HG02840 (cell line): ENCODE measurements around the gene COL28A1.

Experiments used
- ATAC-seq: cut with Tn5 transposase; IDR thresholded peaks from one replicate; pipeline ENCODE4 v1.9.1; 2021; ENCODE audit warnings: mild to moderate bottlenecking, moderate library complexity, moderate number of reproducible peaks; ENCODE audit not compliant: unreplicated experiment, low FRiP score

The COL28A1 gene

DNA sequence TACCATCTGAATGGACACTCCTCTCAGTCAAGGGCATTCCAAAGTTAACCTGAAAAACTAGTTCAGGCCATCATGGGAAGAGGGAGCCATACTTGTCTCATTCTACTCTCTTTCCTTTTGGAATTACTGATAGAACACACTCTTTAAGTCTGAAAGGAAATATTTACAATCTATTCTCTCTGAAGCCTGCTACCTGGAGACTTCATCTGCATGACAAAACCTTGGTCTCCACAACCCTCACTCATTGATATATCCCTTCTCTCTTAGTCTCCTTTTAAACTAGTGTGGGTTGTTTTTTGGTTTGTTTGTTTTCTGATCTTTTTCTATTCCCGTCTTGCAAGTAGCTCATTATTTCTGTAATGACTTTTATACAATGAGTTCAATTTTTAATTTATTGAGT lies 183.8 kb downstream of the COL28A1 start:
- no peak for ATAC-seq

DNA sequence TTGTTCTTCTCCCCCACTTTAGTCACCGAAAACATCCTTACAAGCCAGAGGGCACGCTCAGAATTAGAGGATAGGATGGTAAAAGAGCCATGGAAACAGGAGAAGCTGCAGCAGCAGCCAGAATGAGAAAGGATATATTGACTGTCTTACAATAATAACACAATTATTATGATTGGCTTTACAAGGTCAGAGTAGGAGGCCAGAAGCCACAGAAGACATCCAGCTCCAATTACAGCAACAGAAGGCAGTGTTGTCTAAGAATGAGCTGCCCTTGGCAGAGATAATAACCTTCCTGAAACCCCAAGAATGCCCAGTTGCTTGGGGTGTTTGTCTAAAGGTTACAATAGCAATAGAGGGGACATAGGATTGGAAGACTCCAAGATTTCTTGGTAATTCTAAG lies 184.5 kb downstream of the COL28A1 start:
- ATAC-seq, result no peak

DNA sequence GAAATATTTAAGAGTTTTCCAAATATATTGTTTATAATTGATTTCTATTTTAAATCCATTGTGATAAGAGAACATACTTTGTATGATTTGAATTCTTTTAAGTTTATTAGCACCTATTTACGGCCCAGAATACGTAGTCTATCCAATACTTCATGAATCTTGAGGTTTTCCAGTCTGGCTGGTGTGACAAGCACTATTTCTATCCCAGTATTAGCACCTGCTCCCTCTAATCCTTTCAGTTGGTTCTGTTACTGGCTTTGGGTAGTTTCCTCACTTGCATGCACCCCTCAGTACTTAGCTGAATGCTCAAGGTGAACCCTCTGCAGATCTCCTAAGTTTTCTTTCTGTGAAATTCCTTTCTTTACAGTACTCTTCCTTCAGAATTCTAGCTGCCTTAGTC lies 186.5 kb downstream of the COL28A1 start:
- ATAC-seq, result no peak

DNA sequence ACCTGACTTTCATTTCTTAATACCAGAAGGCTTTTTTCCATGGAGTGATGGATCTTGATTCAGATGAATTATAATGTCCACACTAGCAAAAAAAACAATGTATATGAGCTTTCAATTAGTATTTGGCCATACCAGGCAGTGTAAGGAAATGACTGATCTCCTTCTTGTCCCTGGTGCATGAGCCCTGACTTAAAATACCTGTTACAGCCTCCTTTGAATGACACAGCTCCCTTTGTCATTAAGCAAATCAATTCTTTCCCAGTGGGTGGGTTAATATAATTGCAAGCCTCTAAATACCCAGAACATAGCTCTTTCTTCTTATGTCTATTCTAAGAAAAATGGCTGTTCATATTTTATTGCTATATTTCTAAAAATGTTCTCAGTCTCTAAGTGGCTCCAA lies 188.6 kb downstream of the COL28A1 start:
- ATAC-seq, result no peak

DNA sequence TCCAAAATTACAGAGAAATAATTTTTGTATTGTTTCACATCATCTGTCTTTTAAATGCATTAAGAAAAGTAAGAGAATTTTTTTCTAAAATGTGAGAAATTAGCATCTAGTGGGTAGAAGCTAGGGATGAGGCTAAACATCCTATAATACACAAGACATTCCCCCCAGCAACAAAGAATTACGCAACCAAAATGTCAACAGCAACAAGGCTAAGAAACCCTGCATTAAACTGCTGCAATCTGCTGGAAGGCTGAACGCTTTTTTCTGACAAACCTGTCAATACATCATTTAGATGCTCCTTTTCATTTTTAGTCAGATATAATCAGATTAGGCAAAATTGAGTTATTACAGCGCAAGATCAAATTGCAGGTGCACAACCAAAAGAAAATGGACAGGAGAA lies 191.1 kb downstream of the COL28A1 start:
- ATAC-seq, result no peak

DNA sequence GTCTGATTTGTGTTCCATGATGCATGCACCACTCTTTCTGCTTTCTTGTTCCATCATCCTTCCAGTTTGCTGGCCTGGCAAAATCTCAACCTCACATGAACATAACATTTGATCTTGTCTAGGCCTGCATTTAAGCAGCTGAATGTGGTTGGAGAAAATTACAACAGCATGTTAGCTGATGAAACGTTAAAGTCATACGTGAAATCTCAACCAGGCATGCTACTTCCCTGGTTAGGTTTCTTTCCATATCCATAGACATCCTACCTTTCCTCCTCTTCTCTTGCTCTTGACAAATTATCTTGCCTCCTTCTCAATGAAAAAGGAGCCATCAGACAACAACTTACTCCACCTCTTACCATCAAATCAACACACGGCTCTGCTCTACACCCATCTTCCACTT lies 199.8 kb downstream of the COL28A1 start:
- no peak for ATAC-seq

DNA sequence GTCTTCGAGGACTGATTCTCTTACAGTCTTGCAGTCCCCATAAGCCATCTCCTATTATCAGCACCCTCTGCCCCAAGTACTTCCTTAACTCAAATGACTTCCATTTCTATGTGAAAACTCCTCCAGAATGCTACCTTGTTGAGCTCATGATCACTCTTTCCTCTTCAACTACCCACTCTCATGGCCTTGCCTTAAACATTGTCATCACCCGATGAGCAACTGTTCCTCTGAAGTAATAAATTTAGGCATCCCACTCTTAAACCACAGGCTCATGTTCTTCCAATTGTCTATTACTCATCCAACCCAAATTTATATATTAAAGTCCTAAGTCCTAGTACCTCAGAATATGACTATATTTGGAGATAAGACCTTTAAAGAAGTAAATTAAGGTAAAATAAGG lies 200.5 kb downstream of the COL28A1 start:
- ATAC-seq, result no peak

DNA sequence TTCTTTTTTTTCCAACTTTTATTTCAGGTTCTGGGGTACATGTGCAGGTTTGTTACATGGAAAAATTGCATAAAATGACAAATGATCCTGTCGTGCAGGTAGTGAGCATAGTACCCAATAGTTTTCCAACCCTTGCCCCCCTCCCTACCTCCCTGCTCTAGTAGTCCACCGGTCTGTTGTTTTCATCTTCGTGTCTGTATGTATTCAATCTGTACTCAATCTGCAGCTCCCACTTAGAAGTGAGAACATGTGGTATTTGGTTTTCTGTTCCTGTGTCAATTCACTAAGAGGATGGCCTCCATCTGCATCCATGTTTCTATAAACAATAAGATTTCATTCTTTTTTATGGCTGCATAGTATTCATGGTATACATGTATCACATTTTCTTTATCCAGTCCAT lies 202.1 kb downstream of the COL28A1 start:
- ATAC-seq, result no peak

DNA sequence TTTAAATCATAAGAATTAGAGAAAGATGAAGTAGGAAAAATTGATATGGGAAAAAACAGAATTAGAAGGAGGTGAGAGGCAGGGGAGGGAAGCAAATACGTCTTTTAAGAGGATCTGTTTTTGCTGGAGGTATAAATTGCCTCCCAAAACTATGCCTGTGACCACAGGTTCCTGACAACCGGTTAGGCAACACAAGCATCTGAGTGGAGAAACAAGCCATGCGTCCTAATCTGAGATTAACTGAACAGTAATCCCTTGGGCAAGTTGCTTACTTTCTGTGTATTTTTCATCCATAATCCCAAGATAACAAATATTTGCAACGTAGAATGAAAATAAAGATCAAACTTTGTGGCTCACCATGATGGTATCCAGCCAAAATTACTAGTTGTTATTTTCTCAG lies 204.2 kb downstream of the COL28A1 start:
- ATAC-seq, result no peak

DNA sequence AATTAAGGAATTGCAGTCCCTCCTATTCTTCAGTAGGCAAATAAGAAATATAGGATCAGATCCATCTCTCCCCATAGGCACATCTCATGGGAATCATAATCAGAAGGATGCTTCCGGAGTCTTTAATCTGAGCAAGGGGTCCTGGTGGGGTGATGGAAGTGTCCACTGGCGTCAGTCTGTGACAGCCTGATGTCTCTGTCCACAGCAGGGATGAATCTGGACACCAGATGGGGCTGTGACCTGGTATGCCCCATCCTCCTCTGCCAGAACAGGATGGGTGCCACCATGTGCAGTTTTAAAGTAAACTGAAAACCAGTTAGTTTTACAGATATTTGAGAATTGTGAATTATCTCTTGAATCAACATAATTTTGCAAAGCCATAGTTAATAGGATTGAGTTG lies 204.7 kb downstream of the COL28A1 start:
- ATAC-seq, result no peak

DNA sequence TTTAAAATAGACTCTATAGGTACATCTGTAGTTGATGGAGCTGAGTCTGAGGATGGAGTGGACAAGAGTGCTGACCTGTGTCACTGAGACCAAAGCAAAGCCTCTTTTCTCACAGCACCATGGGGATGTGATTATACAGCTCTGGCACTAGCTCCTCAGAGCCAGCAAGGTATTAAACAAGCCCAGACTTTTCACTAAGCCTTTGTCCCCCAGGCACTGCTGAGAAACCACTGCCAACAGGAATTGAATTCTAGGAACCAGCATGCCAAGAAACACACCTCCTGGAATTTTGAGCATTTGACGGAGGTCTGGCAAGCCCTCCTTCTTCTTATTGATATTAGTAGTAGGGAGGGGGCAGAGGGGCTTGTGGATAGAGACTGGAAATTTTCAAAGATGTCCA lies 206.3 kb downstream of the COL28A1 start:
- no peak for ATAC-seq

DNA sequence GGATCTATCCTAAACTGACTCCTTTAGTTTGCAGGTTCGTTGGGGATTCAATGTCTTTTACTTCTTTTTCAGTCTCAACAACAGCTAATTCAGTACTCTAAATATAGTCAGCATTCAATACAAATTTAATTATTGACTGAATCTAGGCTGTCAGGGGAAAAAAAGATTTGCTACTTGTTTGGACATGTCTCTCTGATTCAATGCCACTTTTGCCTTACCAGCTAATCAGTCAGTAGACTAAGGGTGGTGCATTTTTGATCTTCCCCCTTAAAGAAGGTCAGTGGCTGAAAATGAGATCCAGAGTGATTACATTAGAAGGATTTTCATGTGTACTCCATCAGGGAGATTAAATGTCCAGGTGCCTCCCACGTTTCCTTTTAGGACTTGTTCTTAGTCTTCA lies 208.2 kb downstream of the COL28A1 start:
- ATAC-seq, result no peak

DNA sequence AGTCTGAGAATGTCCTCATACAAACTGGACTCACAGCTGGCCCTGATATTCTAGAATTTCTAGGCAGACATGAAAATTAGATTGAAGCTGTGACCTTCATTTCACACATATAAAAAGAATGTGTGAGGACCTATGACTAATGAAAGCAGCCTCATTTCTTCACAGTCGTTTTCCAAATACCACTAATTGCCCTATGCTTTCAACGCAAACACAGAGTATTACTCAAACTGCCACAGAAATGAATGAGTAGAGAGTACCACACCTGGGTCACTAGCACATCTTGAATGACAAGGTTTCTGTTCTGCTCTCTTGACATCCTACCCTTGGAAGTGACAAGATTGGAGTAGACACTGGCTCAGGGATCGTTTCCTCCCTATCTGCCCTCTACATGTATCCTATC lies 211.0 kb downstream of the COL28A1 start:
- ATAC-seq, result no peak

DNA sequence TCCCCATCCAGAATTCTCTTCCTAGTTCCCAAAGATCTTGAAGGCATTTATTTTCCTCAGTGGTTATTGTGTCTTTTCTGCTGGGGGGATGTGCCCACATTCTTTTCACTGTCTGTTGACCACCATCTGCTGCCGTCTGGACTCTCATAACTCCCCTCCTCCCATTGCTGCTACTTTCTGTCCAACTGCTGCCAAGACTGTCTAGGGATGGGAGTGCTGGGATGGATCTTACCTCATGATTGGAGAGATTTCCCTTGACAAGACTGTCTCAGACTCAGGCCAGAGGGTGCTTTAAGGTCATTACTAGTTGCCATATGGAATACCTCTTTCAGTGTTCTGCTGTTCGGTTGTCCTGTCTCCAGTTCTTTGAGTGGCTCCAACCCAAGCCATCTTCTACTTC lies 211.8 kb downstream of the COL28A1 start:
- ATAC-seq, result no peak

DNA sequence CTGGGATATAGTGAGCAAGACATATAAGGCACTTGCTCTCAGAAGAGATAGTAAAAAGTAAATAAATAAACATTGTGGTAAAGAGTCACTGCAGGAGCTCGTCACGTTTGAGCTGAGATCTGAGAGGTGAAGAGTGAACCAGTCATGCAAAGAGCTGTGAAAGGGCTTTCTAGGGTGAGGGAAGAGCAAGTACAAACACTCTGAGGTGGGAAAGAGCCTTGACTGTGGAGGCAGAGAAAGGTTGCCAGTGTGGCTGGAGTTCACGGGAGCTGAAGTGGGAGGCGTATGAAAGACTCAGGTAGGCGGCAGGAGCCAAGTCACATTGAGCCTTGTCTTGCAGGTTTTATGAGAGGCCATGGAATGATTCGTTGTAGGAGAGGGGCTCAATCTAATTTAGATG lies 212.3 kb downstream of the COL28A1 start:
- no peak for ATAC-seq

DNA sequence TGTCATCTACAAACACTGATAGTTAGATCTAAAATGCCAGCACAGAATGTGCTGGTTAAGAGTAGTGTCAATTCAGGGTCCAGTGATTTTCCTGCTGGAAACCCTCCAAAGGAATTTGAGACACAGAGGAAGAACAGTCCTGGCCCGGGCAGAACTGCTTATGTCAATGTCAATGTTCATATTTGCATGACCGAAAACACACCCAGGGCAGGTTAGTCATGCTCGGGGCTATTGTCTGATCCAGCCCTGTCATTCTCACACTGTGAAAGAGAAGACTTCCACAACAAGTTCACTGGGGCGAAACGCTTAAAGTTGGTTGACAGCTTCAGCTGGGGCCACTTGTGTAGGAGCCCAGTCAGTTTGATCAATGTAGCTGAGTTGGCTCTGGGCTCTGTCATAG lies 214.0 kb downstream of the COL28A1 start:
- ATAC-seq, result peak; percentile 88

DNA sequence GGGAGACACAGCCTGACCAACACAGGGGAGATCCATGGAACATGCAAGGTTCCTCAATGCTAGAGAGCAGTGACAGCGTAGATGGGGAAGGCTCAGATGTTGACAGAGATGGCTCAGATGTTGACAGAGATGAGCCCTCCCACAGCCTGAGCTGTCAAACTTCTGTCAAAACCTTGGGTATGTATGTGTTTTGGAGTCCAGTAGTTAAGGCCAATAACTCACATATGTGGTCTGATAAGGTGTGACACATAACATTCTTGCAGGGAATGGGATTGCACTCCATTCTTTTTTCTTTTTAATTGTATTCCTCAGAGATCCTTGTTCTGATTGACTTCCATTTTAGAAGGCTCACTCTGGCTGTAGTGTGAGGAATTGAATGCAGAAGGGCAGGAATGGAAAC lies 217.1 kb downstream of the COL28A1 start:
- ATAC-seq, result no peak

DNA sequence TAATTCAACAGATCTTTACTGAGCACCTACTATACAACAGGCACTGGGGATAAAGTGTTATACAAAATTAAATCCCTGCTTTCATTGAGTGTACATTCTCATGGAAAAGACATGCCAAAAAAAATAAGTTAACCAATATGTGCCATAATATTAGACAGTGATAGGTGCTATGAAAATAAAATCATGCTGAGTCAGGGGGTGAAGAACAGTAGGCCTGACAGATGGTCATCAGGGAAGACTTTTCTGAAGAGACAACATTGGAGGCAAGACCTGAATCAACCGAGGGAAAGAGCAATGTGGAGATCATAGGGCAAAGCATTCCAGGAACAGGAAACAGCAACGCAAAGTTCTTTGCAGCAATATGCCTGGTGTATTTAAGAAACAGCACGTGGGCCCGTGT lies 217.8 kb downstream of the COL28A1 start:
- no peak for ATAC-seq

DNA sequence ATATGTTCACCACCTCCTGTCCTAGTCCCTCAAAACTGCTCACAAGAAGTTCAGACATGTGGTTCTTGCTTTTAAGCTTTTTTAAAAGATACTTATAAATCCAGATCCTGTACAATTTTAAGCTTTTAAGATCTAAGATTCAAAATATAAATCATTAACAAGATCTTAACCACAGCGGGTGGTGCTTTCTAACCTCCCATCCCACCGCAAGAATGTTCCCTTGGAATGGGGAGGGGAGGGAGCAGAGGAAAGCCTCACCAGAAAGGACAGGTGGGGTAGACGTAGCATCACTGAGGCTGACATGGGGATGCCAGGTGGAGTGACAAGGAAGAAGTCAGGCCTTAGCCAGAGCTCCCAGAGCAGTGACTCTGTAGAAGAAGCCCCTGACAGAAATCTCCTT lies 219.8 kb downstream of the COL28A1 start:
- no peak for ATAC-seq

DNA sequence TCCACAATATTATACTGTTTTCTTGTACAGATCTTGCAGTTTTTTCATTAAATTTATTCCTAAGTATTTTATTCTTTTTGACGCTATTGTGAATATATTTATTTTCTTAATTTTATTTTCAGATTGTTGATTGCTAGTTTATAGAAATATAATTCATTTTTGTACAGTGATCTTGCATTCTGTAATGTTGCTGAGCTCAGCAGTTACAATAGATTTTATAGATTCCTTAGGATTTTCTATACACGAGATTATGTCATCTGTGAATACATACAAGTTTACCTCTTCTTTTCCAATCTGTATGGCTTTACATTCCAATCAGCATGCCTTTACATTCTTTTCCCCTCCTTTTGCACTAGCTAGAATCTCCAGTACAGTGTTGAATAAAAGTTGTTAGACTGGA lies 223.3 kb downstream of the COL28A1 start:
- ATAC-seq, result no peak

DNA sequence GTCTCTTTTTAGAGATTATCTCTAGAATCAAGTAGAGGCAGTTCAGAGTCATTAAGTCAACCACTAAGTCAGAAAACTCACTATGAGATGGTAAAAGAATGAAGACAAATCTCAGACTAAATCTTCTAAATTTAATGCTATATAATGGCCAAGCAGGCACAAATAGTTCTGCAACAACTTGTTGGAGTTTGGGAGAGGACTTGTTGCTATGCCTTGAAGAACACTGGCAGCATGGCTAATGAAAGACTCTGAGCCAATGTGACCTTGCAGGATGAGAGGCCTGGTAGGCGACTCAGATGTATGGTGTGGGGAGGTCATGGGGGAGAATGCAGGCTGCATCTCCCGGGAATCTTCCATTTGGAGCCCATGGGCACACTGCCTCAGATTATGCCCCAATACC lies 224.7 kb downstream of the COL28A1 start:
- no peak for ATAC-seq

DNA sequence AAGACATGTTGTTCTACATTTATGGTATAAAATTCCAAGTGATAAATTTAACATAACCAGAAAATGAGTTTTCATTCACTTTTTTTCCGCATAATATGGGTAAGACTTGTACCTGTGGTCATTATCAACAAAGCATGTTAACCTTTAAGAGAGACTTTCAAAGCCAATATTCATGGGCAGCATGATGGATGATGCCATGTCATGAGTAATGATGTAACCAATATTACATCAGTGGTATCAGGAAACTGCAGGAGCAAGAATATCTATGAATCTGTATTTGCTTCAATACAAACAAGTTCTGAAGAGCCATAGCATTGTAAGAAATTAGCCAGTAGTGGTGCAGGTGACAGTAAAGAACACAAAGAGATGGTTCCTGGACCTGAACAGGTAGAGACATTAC lies 226.5 kb downstream of the COL28A1 start:
- ATAC-seq, result no peak
